GM12891 (cell line): Measurements from ENCODE around the gene TIMM10.

Experiments used
- POLR2A ChIP-seq: IDR thresholded peaks from 2 replicates; pipeline ENCODE4 v1.6.1; 2011; ENCODE audit warnings: low read depth, low read length, control low read depth
- POLR2AphosphoS5 ChIP-seq: IDR thresholded peaks from 2 replicates; pipeline ENCODE4 v1.6.1; 2011; ENCODE audit warnings: low read depth, low read length, control low read depth
- POU2F2 ChIP-seq: IDR thresholded peaks from 2 replicates; pipeline ENCODE4 v1.6.1; 2011; ENCODE audit warnings: low read depth, mild to moderate bottlenecking, control low read depth, low read length, moderate library complexity
- TAF1 ChIP-seq: IDR thresholded peaks from 2 replicates; pipeline ENCODE4 v1.6.1; 2011; ENCODE audit warnings: low read depth, low read length, control low read depth

GRCh38 chr11:57481315-57481714 lies 49.2 kb downstream of the TIMM10 start:
- TF ChIP-seq POLR2A (no peak), POLR2AphosphoS5 (no peak), TAF1 (no peak), POU2F2 (no peak)
